NCI-H345 (cell line): ENCODE results near the gene DHX15.
A peak's percentile ranks its signal among the peaks of the same experiment; 100 is the strongest.
"Not testable (repeated sequence)": the region's sequence is repeated elsewhere in the genome, so short reads cannot be mapped to it uniquely, and the experiment has no call there.

Experiments
- DNase-seq: peaks from one replicate; lab custom pipeline; 2025; lab: John Stamatoyannopoulos, UW

The DHX15 gene

GRCh38 chr4:24544208-24544988 is 40.0 kb downstream of the DHX15 start:
- no peak for DNase-seq

GRCh38 chr4:24537025-24537424 is 47.3 kb downstream of the DHX15 start:
- DNase-seq = no peak

- no peak for DNase-seq
Measured at GRCh38 chr4:24535399-24535798, 49.0 kb downstream of the DHX15 start.

- no peak for DNase-seq
Measured at GRCh38 chr4:24533364-24533763, 51.0 kb downstream of the DHX15 start.

- DNase-seq = no peak
Measured at GRCh38 chr4:24529555-24529954, 54.8 kb downstream of the DHX15 start.

GRCh38 chr4:24527371-24527770 is 57.0 kb downstream of the DHX15 start:
- no peak for DNase-seq

DNA sequence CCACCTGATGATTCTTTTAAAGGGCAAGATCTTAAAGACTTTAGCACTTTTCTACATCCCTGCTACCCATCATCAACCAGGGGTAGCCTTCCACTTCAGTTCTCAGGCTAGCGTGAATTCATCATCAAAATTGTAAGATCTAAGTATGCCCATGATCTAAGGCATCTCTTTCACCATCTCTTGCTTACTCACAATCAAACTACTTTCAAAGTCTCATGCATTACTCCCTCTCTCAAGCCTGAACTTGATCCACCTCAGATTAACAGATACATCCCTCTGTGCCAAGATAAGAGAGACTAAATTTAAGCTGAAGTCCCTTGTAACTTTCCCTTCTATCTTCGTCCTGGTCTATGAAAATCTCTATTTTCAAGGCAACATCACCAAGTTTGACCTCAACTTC is 62.8 kb downstream of the DHX15 start:
- DNase-seq = no peak

GRCh38 chr4:24519649-24520048 is 64.7 kb downstream of the DHX15 start:
- no peak for DNase-seq

- DNase-seq = no peak
Measured at GRCh38 chr4:24517676-24518075, 66.7 kb downstream of the DHX15 start.

DNA sequence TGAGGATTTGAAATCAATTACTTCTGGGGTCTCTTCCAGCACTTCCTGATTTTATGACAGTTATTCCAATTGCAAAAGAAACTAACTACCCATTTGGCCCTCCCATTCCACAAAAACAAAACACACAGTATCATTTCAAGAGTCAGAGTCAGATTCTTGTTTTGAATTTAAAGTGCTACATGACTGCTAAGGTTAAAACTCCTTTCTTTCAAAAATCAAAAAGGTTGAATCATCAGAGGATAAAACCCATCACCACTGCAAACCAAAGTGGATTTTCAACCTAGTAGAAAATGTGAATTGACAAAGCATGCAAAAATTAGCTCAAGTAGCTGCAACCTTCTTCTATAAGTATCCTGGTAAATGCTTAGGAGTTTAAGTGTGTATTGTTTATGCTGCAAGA is 67.4 kb downstream of the DHX15 start:
- no peak for DNase-seq

DNA sequence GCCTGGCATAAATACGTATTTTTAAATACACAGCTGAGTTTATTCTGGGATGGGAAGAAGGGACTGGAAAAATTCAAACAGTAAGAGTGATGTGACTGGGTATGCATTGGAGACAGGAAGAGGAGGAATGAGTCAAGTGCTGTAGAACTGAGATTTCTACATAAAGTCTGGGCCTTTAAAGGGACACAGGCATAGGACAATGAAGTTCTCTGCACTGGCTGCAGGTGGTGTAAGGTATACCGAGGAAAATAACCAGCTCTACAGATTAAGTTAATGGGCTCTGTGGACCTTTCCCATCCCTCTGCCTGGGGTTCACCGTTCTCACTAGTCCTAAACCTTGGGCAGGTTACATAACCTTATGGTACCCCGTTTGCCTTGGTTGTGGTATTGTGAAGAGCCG is 68.7 kb downstream of the DHX15 start:
- DNase-seq = no peak

- DNase-seq = no peak
Measured at GRCh38 chr4:24514808-24515207, 69.5 kb downstream of the DHX15 start.

DNA sequence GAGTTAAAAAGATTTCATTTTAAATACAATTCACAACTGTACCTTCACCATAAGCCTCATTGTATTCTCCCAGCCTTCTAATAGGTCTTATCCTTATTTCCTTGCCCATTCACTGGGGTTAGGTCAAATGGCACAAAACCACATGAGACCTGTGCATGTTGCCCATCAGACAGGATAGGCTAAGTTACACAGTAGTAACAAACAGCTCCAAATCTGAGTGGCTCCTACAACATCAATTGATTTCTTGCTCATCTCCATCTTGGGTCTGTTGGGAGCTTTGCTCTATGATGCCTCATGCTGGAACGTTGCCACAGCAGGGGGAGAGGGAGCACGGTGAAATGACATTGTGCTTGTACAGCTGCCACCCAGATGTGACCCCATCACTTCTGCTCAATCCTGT is 70.6 kb downstream of the DHX15 start:
- DNase-seq = no peak

- DNase-seq = no peak
Measured at GRCh38 chr4:24511371-24512063, 72.8 kb downstream of the DHX15 start.

DNA sequence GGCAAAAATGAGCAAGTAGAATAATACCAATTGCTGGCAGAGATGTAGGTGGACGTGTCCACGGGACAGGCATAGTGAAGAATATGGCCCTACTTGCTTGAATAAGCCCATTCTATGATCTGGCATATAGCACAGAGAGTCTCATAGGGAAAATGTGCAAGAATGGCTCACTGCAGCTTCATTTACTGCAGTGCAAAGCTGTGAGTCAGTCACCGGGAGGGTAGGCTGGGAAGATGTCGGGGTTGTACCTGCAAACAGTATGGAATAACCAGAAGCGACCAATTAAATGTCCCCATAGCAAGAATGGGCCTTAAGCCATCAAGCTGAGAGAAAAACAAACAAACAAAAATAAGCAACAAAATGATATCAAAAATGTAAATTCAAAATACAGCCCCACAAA is 74.3 kb downstream of the DHX15 start:
- DNase-seq = no peak

GRCh38 chr4:24508541-24508940 is 75.8 kb downstream of the DHX15 start:
- DNase-seq = no peak

DNA sequence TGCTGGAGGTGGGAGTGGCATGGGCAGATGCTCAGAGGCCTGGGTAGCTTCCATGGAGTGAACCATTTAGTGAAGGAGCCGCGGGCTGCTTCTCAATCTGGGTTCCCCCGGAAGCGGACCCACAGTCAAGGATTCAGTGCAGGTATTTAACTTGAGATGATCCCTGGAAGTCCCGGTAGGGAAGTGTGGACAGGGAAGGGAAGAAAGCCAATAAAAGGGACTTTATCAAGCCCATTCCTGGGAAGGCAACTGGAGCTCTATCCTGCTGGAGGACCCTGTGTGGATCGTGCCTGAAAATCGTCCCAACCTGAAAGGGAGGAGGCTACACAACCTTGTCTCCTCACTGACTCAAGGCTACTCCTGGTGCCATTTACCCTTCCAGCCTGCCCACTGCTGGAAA is 76.9 kb downstream of the DHX15 start:
- DNase-seq = no peak

GRCh38 chr4:24503090-24503489 is 81.3 kb downstream of the DHX15 start:
- DNase-seq = not testable (repeated sequence)

GRCh38 chr4:24497221-24497620 is 87.1 kb downstream of the DHX15 start:
- DNase-seq = no peak

GRCh38 chr4:24496597-24496996 is 87.8 kb downstream of the DHX15 start:
- DNase-seq = no peak

GRCh38 chr4:24495388-24495787 is 89.0 kb downstream of the DHX15 start:
- DNase-seq = no peak

DNA sequence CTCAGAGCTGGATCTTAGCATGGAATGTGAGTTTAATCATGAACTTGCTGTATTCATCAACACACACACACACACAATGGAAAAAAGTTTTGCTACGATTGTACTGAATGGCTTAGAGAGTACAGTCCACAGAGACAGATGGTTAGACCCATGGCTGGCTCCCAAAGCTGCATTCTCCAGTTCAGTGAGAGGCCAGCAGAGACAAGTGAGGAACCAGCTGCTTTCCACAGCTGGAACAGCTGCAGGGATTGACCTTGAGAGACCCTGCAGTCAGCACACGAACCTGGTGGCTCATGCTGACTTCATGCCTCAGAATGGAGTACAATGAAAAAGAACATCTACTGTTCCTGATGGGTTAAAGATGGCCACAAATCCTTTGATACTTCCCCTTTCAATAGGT is 94.5 kb downstream of the DHX15 start:
- DNase-seq = no peak

DNA sequence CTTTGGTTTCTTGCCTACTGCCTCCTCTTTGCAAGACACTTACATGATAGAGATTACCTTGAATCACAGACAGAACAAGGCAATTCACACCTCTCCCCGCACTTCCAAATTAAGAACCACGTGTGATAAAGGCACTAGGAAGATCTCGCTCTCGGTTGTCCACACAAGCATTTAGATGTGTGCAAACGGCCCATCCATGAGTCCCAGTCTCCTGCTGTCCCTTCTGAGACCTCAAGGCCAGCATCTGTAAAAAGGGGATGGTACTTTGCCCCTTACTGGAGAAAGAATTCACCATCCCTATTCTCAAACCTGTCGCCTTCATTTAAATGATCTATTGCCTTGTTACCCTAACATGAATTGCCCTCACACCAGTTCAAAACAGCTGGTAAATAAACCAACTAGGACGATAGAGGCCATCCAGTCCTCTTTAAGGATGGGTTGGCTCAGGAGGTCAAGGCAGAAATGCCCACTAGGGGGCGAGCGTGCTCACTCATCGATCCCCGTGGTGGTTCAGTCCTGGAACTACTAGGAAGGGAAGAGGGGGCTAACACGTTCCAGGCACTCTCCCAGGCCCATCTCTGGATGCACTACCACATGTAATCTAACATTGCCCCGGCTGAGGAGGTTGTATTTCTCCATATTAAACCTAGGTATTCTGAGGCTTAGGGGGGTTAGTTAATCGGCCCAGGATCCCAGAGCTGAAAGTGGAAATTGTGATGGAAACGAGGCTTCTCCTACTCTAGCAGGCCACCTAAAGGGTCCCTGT is 95.8 kb downstream of the DHX15 start:
- DNase-seq = peak; percentile 21
